GM03348 (cell line): ENCODE measurements around the gene ZNF514.
"Not testable (repeated sequence)": the region's sequence is repeated elsewhere in the genome, so short reads cannot be mapped to it uniquely, and the experiment has no call there.

Experiments used
- DNase-seq: peaks from one replicate; pipeline ENCODE4 v3.0.0; 2012; ENCODE audit warnings: low spot score

ZNF514 gene

GRCh38 chr2:95159690-95160449, at the start of gene ZNF514:
Gene ZNF514 (minus strand): TSS chr2:95159848. CDS start chr2:95153253, 6,595 bp downstream.
- DNase-seq, result peak; percentile 95

DNA sequence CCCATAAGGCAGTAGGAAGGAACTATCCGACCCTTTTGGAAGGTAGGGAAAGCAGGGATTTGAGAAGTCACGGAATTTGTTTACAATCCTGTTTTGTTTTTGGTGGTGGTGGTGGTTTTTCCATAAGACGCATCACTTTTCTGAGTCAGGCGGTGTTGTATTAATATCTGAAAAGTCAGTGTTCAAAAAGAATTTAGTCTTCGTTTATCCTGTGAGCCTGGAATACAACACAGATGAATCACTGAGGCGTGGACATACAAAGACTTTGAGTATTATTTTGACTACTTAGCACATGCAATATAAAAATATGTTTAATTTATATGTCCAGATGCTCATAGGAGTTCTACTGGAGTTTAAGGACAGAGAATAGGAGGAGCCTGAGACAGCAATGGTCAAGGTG, 48.5 kb upstream of the ZNF514 start:
- peak; percentile 9 for DNase-seq

DNA sequence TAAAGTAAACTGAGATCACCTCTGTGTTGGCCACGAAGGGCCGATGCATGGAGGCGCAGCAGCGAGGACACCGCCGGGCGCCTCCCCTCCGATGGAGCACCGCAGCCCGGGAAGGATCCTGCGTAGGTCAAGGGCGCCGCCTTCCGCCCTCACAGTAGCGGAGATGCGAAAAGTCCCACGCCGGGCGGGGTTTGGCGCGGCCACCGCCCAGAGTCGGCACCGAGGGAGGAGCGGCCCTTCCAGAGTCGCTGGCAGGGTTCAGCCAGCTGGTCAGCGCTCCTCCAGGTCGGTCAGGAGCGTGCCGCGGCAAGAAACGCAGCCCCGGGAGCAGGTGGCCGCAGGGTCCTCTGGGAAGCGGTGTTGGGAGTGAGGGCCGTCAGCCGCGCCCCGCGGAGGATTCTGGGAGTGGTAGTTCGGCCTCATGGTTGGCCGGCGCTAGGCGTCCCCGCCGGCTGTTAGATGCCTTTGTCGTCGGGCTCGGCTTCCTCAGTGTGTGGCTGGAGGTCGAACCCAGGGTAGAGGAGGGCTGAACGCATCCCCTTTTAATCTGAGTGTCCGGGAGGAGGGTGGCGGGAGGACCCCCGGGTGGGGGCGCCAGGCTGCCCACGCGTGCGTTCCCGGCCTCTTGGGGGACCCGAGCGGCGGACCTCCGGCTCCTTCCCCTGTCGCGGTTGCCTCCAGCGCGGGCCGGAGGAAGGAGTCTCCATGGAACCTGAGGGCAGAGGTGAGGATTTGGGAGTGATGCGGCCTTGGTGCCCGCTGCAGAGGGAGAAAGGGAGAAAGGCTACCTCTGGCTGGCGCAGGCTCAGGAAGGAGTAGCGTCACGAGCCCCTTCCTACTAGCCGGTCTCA, 47.7 kb upstream of the ZNF514 start, which contains the start of gene ZNF892:
Gene ZNF892, plus strand, starts transcription at position 411 of the 851 bp plus-strand sequence. Its CDS starts 295 bp downstream, at position 706.
- DNase-seq, result peak; percentile 96

DNA sequence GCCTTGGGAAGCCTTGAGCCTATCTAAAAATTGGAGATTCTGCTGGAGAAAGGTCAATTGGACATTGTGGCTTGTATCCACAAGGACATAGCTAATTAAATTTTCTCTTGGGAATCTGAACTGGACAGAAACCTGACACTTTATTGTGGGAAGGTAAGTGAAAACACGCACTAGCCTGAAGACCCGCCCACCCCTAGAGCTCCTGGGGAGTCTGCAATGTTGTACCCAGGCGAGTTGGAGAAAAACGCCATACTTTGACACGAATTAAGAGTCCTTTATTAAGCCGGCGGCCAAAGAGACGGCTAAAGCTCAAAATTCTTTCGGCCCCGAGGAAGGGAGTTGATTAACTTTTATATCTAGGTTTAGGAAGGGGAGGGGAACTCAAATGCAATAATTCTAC, 46.4 kb upstream of the ZNF514 start:
- no peak for DNase-seq

DNA sequence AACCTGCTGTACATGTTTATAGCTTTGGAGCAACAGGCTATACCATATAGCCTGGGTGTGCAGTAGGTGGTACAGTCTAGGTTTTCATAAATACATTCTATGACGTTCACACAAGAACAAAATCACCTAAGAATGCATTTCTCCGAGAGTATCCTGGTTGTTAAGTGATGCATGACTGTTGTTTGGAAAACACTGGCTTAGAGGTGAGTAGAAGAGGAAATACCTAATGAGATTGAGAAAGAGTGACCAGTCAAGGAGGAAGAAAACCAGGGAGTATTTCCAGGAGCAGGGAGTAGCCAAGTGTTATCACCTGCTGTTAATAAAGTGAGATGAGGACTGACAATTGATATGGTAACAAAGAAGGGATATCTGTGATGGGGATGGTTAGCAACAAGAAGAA, 44.7 kb upstream of the ZNF514 start:
- DNase-seq, result no peak

DNA sequence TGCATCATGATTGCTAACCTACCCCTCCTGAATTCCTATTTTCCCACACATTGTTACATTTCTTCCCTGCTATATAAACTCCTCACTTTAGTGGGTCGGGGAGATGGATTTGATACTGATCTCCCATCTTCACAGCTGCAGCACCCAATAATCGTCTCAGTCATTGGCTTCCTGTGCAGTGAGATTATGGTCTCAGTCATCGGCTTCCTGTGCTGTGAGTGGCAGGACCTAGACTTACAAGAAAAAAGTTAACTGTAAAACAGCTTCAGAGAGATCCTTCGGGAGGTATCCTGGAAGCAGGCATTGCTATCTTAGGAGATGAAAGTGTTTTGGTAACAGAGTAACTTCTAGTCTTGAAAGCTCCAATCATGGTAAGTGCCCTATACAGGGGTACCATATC, 44.3 kb upstream of the ZNF514 start:
- no peak for DNase-seq

GRCh38 chr2:95192956-95193355, 33.3 kb upstream of the ZNF514 start:
- not testable (repeated sequence) for DNase-seq

GRCh38 chr2:95185973-95186372, 26.3 kb upstream of the ZNF514 start:
- DNase-seq, result no peak

DNA sequence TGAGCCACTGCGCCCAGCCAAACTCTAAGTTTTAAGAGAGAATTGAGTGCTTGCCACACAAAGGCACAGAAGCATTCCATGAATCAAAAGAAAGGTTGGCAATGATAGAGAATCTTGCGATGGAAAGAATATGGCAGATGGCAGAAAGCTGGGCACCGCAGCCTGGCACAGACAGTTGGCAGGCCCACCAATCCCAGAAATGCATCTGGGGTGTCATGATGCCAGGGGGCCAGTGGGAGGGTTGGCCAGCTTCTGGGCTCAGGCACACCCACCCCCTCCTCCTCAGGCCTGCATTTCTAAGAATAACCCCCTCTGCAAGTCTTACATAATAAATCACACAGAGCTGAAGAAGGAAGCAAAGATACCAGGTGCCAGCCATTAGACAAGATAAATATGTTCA, 25.5 kb upstream of the ZNF514 start:
- no peak for DNase-seq

DNA sequence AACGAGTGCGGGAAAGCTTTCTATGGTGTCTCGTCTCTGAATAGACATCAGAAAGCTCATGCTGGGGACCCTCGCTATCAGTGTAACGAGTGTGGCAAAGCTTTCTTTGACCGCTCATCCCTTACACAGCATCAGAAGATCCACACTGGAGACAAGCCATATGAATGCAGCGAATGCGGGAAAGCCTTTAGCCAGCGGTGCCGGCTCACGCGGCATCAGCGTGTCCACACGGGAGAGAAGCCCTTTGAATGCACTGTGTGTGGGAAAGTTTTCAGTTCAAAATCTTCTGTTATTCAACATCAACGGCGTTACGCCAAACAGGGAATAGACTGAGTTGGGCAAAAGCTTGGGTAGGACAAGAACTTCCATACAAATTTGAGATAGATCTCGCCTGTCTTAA, 22.1 kb upstream of the ZNF514 start:
- no peak for DNase-seq

DNA sequence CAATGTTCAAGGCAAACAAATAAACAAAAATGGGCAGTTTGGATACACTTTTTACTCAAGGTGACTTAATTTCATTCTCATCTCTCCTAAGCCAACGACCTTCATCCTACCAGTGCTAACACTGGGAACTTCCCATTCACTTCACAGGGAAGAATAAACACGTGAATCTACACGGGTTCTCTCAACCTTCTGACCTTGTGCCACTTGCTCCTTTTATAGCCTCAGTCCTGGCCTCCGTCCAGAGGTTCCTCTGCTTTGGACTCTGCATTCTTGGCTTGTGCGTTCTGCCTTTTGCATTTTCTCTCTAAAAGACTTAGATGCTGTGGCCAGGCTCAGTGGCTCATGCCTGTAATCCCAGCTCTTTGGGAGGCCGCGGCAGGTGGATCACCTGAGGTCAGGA, 19.8 kb upstream of the ZNF514 start:
- DNase-seq, result no peak

GRCh38 chr2:95174031-95174542, 14.4 kb upstream of the ZNF514 start:
- no peak for DNase-seq

- no peak for DNase-seq
Observed at GRCh38 chr2:95171902-95172301, 12.3 kb upstream of the ZNF514 start.

GRCh38 chr2:95166065-95166763, 6.6 kb upstream of the ZNF514 start:
- DNase-seq, result no peak

GRCh38 chr2:95165371-95166064, 5.9 kb upstream of the ZNF514 start, which contains the start of gene ZNF2:
Gene ZNF2 (plus strand): TSS chr2:95165809. CDS start chr2:95176227, 10,418 bp downstream.
- DNase-seq, result peak; percentile 99

GRCh38 chr2:95165030-95165370, 5.4 kb upstream of the ZNF514 start:
- no peak for DNase-seq

DNA sequence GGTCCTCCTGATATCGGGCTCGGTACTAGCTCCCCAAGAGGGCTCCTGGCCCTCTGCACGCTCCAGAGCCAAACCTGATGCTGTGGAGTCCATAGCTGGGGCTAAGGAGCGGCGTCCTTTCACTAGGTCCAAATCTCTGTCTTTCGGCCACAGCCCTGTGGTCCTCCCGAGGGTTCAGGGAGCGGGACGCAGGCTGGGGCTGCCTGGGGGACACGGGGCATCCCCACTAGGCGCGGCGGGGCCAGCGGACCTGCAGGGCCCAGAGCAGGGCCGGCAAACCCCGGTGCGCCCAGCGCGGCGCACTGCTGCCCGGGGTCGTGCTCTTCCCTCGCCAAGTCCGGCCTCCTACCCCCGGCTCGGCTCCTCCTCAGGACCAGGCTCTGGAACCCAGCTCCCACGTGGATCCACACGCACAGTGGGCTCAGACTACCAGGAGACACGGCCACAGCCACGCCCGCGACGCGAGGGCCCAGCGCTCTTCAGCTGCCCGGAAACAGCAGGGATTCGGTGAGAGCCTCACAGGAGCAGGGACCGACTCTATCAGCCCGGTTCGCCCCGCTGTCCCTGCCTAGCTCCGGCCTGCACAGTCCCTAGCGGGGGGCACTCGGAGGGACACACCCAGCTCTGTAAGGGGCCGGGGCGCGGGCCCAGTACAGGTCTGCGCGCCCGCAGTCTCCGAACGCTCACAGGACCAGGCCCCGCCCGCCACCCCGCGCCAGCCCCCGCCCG, 593 bp downstream of the ZNF514 start:
- DNase-seq, result peak; percentile 72

GRCh38 chr2:95158441-95158840, 1.2 kb downstream of the ZNF514 start:
- DNase-seq, result no peak

GRCh38 chr2:95149397-95149984, 10.2 kb downstream of the ZNF514 start:
- DNase-seq, result no peak

DNA sequence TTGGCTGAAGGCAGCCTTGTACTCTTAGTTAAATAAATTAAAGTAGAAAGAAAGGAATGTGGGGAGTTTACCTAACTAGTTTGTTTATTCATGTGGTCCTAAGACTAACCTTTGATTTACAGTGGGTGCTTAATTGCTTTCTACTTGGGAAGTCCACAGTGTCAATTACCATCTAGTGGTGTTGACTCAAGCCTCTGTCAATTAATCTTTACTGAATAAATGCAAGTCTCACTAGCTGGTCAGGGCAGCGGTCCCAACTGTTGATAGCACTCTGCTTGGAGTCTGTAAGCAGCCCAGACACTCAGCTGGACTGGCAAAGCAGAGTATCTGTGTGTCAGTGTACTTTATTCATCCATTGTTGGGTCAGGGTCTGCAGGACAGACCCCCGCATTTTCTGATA, 15.8 kb downstream of the ZNF514 start:
- DNase-seq, result no peak

DNA sequence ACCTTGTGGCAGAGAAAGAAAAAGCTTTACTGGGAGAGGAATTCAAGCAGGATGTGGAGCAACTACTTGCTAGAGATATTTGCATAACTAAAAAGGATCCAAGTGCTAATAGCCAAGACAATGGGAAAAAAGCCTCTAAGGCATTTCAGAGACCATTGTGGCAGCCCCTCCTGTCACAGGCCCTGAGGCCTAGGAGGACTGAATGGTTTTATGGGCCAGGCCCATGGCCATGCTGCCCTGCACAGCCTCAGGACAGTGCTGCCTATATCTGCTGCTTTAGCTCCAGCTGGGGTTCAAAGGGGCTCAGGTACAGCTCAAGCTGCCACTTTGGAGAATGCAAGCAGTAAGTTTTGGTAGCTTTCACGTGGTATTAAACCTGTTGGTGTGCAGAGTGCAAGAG, 20.9 kb downstream of the ZNF514 start:
- DNase-seq, result no peak
